ENCODE measurements around the gene TMEM132C.
"Not testable (repeated sequence)": the region's sequence is repeated elsewhere in the genome, so short reads cannot be mapped to it uniquely, and the experiment has no call there.

The TMEM132C gene

GRCh38 chr12:128267131-128267622 lies at the start of gene TMEM132C:
TSS of gene TMEM132C (plus strand) at chr12:128267170. CDS start at chr12:128267403, 233 bp downstream.
- no peak for DNase-seq (ENCODE audit: low spot score)

- DNase-seq (ENCODE audit: low spot score), result no peak
These were observed 42.7 kb upstream of the TMEM132C start for GRCh38 chr12:128224226-128224625.

- DNase-seq (ENCODE audit: low spot score), result no peak
These were observed 38.4 kb upstream of the TMEM132C start for GRCh38 chr12:128228581-128228980.

GRCh38 chr12:128235635-128236417 lies 31.1 kb upstream of the TMEM132C start:
- no peak for DNase-seq (ENCODE audit: low spot score)

- no peak for DNase-seq (ENCODE audit: low spot score)
These were observed 30.4 kb upstream of the TMEM132C start for GRCh38 chr12:128236525-128236924.

- no peak for DNase-seq (ENCODE audit: low spot score)
These were observed 26.2 kb upstream of the TMEM132C start for GRCh38 chr12:128240745-128241144.

GRCh38 chr12:128245121-128245520 lies 21.8 kb upstream of the TMEM132C start:
- DNase-seq (ENCODE audit: low spot score), result no peak

GRCh38 chr12:128245905-128246304 lies 21.1 kb upstream of the TMEM132C start:
- DNase-seq (ENCODE audit: low spot score), result no peak

GRCh38 chr12:128250096-128250495 lies 16.9 kb upstream of the TMEM132C start:
- no peak for DNase-seq (ENCODE audit: low spot score)

- DNase-seq (ENCODE audit: low spot score), result not testable (repeated sequence)
These were observed 13.1 kb upstream of the TMEM132C start for GRCh38 chr12:128253829-128254228.

GRCh38 chr12:128258866-128259555 lies 8.0 kb upstream of the TMEM132C start:
- DNase-seq (ENCODE audit: low spot score), result no peak

- DNase-seq (ENCODE audit: low spot score), result no peak
These were observed 7.4 kb upstream of the TMEM132C start for GRCh38 chr12:128259556-128260070.

- DNase-seq (ENCODE audit: low spot score), result no peak
These were observed 5.2 kb upstream of the TMEM132C start for GRCh38 chr12:128261757-128262156.

- DNase-seq (ENCODE audit: low spot score), result no peak
These were observed 1.4 kb upstream of the TMEM132C start for GRCh38 chr12:128265566-128265965.

- no peak for DNase-seq (ENCODE audit: low spot score)
These were observed 884 bp upstream of the TMEM132C start for GRCh38 chr12:128266086-128266485.

GRCh38 chr12:128266541-128267130 lies 334 bp upstream of the TMEM132C start:
- DNase-seq (ENCODE audit: low spot score), result no peak

- DNase-seq (ENCODE audit: low spot score), result no peak
These were observed 845 bp downstream of the TMEM132C start for GRCh38 chr12:128267651-128268378.

GRCh38 chr12:128268379-128268995 lies 1.5 kb downstream of the TMEM132C start:
- no peak for DNase-seq (ENCODE audit: low spot score)

- no peak for DNase-seq (ENCODE audit: low spot score)
These were observed 2.2 kb downstream of the TMEM132C start for GRCh38 chr12:128269181-128269591.

- no peak for DNase-seq (ENCODE audit: low spot score)
These were observed 9.5 kb downstream of the TMEM132C start for GRCh38 chr12:128276471-128276870.

GRCh38 chr12:128286970-128287369 lies 20.0 kb downstream of the TMEM132C start:
- DNase-seq (ENCODE audit: low spot score), result no peak
